Large intestine (tissue), 3 donors: ENCODE data around the gene DYNLL2. TPM values are rescaled to one million over a fixed set of nuclear protein-coding genes. Genes with fewer than 3 reads are reported as not detected.
A peak's percentile ranks its signal among the peaks of the same experiment; 100 is the strongest.

ENCODE experiments used
- DNase-seq, 2 donors: peaks; one replicate each; pipeline versions ENCODE4 v3.0.0 to v3.0.0-alpha.2; 2013
- H3K27ac ChIP-seq: one replicate; pipeline ENCODE4 v1.5.1; 2013; ENCODE audit warnings: low read length
- H3K27me3 ChIP-seq: 2 replicates; pipeline ENCODE4 v1.6.1; 2013; ENCODE audit warnings: low read length; ENCODE audit not compliant: control insufficient read depth, insufficient read depth
- H3K36me3 ChIP-seq: 2 replicates; pipeline ENCODE4 v1.6.1; 2013; ENCODE audit warnings: low read length; ENCODE audit not compliant: control insufficient read depth, insufficient read depth
- H3K4me1 ChIP-seq: one replicate; pipeline ENCODE4 v1.6.1; 2013; ENCODE audit warnings: low read length; ENCODE audit not compliant: control insufficient read depth, insufficient read depth
- H3K4me3 ChIP-seq: one replicate; pipeline ENCODE4 v1.5.1; 2013; ENCODE audit warnings: low read length
- H3K9me3 ChIP-seq: one replicate; pipeline ENCODE4 v1.6.1; 2013; ENCODE audit warnings: mild to moderate bottlenecking, low read depth, low read length, moderate library complexity; ENCODE audit not compliant: control insufficient read depth
- WGBS: methylation state at CpG from one replicate; pipeline ENCODE4 v1.1.5; 2013; ENCODE audit warnings: low lambda C conversion rate; ENCODE audit not compliant: insufficient coverage; 5-methylcytosine and 5-hydroxymethylcytosine counted together
- polyA plus RNA-seq: library from polyadenylated mRNA; unstranded; fragments of 120-200 nt; gene quantifications from one replicate; pipeline ENCODE4 v1.2.1, GENCODE V29; 2013

Gene DYNLL2
- polyA plus RNA-seq, 1 donor, result 48.8 TPM

- peaks cover 49% of the 10 kb centered on the region for H3K36me3 ChIP-seq
- H3K9me3 ChIP-seq, result no peaks in the 10 kb centered on the region
- H3K4me3 ChIP-seq, result peak overlapping the region; percentile 90
- no CpG with 5 or more reads among the region's 8 CpGs for WGBS
- peaks cover 29% of the 10 kb centered on the region for H3K4me1 ChIP-seq
- no peak overlapping the region for H3K27ac ChIP-seq
- DNase-seq, result no peak
- H3K27me3 ChIP-seq, result no peaks in the 10 kb centered on the region
Observed at GRCh38 chr17:58085039-58085715, 2.0 kb downstream of the DYNLL2 start.

DNA sequence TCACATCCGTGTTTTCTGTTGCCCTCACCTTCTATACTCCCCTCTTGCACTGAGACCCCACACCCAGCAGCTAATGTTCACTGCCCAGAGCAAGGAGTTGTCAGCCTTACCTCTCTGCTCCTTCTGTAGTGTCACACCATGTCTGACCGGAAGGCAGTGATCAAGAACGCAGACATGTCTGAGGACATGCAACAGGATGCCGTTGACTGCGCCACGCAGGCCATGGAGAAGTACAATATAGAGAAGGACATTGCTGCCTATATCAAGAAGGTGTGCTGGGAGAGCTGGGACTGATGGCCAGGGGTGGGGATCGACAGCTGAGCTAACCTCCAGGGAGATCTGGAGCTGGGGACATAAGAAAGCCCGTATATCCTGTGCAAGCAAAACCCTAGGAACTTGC is 3.7 kb downstream of the DYNLL2 start:
- peaks cover 29% of the 10 kb centered on the region for H3K4me1 ChIP-seq
- no CpG with 5 or more reads among the region's 8 CpGs for WGBS
- no peak overlapping the region for H3K4me3 ChIP-seq
- no peaks in the 10 kb centered on the region for H3K9me3 ChIP-seq
- DNase-seq, result no peak
- H3K27ac ChIP-seq, result no peak overlapping the region
- H3K36me3 ChIP-seq, result peaks cover 66% of the 10 kb centered on the region
- no peaks in the 10 kb centered on the region for H3K27me3 ChIP-seq

- peaks cover 82% of the 10 kb centered on the region for H3K36me3 ChIP-seq
- no peaks in the 10 kb centered on the region for H3K27me3 ChIP-seq
- H3K4me3 ChIP-seq, result no peak overlapping the region
- no peak for DNase-seq
- no peak overlapping the region for H3K27ac ChIP-seq
- peaks cover 23% of the 10 kb centered on the region for H3K4me1 ChIP-seq
- no peaks in the 10 kb centered on the region for H3K9me3 ChIP-seq
- no CpG with 5 or more reads among the region's 5 CpGs for WGBS
Observed at GRCh38 chr17:58088624-58089023, 5.4 kb downstream of the DYNLL2 start.

GRCh38 chr17:58089111-58089510 is 5.9 kb downstream of the DYNLL2 start:
- no peak for DNase-seq
- Histone ChIP-seq H3K36me3 (peaks cover 84% of the 10 kb centered on the region), H3K4me3 (no peak overlapping the region), H3K27ac (no peak overlapping the region), H3K9me3 (no peaks in the 10 kb centered on the region), H3K27me3 (no peaks in the 10 kb centered on the region), H3K4me1 (peaks cover 23% of the 10 kb centered on the region)
- WGBS, result no CpG with 5 or more reads among the region's 11 CpGs

GRCh38 chr17:58091024-58091567 is 7.9 kb downstream of the DYNLL2 start:
- Histone ChIP-seq H3K27me3 (no peaks in the 10 kb centered on the region), H3K36me3 (peaks cover 73% of the 10 kb centered on the region), H3K9me3 (no peaks in the 10 kb centered on the region), H3K27ac (no peak overlapping the region), H3K4me1 (peaks cover 9% of the 10 kb centered on the region), H3K4me3 (no peak overlapping the region)
- 60% methylated on average over 1 of the region's 2 CpGs for WGBS
- DNase-seq, result no peak

DNA sequence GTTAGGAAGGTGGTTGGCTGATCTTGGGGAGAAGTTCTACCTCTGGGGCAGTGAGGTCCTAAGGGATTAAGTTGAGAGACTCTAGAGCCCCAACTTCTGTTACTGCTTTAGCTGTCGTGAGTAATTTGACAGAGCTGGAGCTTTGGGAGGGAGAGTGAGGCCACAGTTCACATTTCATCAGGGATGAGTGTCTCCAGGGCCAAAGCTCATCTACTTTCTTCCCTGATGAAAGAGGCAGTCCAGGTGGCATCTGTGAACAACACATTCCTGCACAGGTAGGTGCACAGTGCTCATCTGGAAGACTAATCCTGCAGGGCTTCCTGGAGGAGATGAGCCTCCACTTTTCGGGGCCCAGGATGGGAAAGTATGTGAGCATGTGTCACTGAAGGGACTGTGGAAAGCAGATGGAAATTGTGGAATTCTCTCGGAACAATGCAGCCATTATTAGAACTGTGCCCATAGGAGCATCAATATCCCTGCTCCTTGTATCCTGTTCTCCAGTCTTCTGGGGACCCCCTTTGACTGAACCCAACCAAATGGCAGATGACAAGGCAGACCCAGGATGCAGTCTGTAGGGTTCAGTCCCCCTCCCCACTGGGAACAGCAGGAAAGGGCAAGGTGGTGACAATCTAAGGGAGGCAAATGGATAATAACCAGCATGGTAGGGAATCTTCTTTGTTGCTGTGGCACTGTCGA is 9.0 kb downstream of the DYNLL2 start:
- Histone ChIP-seq H3K4me1 (no peaks in the 10 kb centered on the region), H3K4me3 (no peak overlapping the region), H3K27me3 (no peaks in the 10 kb centered on the region), H3K9me3 (no peaks in the 10 kb centered on the region), H3K27ac (no peak overlapping the region), H3K36me3 (peaks cover 64% of the 10 kb centered on the region)
- peak; percentile 15 to 31 for DNase-seq
- WGBS, result no CpG with 5 or more reads among the region's 4 CpGs

- Histone ChIP-seq H3K9me3 (no peaks in the 10 kb centered on the region), H3K36me3 (peaks cover 58% of the 10 kb centered on the region), H3K4me1 (no peaks in the 10 kb centered on the region), H3K4me3 (no peak overlapping the region), H3K27ac (no peak overlapping the region), H3K27me3 (no peaks in the 10 kb centered on the region)
- no peak for DNase-seq
- WGBS, result 82% methylated on average over 2 of the region's 7 CpGs
Observed at GRCh38 chr17:58092797-58093385, 9.7 kb downstream of the DYNLL2 start.

GRCh38 chr17:58094118-58094517 is 10.9 kb downstream of the DYNLL2 start:
- WGBS, result 100% methylated on average over 1 of the region's 4 CpGs
- Histone ChIP-seq H3K4me1 (no peaks in the 10 kb centered on the region), H3K4me3 (no peak overlapping the region), H3K27ac (no peak overlapping the region), H3K27me3 (no peaks in the 10 kb centered on the region), H3K36me3 (peaks cover 46% of the 10 kb centered on the region), H3K9me3 (no peaks in the 10 kb centered on the region)
- no peak for DNase-seq

- no CpG with 5 or more reads among the region's 4 CpGs for WGBS
- Histone ChIP-seq H3K27me3 (no peaks in the 10 kb centered on the region), H3K4me1 (no peaks in the 10 kb centered on the region), H3K36me3 (peaks cover 18% of the 10 kb centered on the region), H3K27ac (no peak overlapping the region), H3K9me3 (no peaks in the 10 kb centered on the region), H3K4me3 (no peak overlapping the region)
- no peak for DNase-seq
Observed at GRCh38 chr17:58096892-58097291, 13.7 kb downstream of the DYNLL2 start.

- H3K9me3 ChIP-seq, result no peaks in the 10 kb centered on the region
- H3K36me3 ChIP-seq, result peaks cover 12% of the 10 kb centered on the region
- no peaks in the 10 kb centered on the region for H3K27me3 ChIP-seq
- H3K4me3 ChIP-seq, result no peak overlapping the region
- DNase-seq, result no peak
- H3K27ac ChIP-seq, result no peak overlapping the region
- H3K4me1 ChIP-seq, result no peaks in the 10 kb centered on the region
Observed at GRCh38 chr17:58097384-58098088, 14.3 kb downstream of the DYNLL2 start.
